SK-N-SH (cell line): Measurements from ENCODE around the gene SNF8.

Experiments used
- CTCF ChIP-seq: fragments of 200-600 bp; sonication (generic); IDR thresholded peaks from 2 replicates; pipeline ENCODE4 v1.6.1; 2017; ENCODE audit warnings: antibody characterized with exemption, mild to moderate bottlenecking, moderate library complexity
- EZH2phosphoT487 ChIP-seq: fragments of 200-600 bp; sonication (generic); IDR thresholded peaks from 2 replicates; pipeline ENCODE4 v1.6.1; 2017; ENCODE audit warnings: low read depth, mixed run types, mild to moderate bottlenecking, antibody characterized with exemption, moderate library complexity, borderline replicate concordance
- FOSL2 ChIP-seq: IDR thresholded peaks from 2 replicates; pipeline ENCODE4 v1.4.0; 2012; ENCODE audit warnings: low read depth, mild to moderate bottlenecking, moderate library complexity, borderline replicate concordance
- NFIC ChIP-seq: IDR thresholded peaks from 2 replicates; pipeline ENCODE4 v1.4.0; 2012; ENCODE audit warnings: borderline replicate concordance
- POLR2AphosphoS5 ChIP-seq: IDR thresholded peaks from 2 replicates; pipeline ENCODE4 v1.6.1; 2012; ENCODE audit warnings: low read depth, low read length

DNA sequence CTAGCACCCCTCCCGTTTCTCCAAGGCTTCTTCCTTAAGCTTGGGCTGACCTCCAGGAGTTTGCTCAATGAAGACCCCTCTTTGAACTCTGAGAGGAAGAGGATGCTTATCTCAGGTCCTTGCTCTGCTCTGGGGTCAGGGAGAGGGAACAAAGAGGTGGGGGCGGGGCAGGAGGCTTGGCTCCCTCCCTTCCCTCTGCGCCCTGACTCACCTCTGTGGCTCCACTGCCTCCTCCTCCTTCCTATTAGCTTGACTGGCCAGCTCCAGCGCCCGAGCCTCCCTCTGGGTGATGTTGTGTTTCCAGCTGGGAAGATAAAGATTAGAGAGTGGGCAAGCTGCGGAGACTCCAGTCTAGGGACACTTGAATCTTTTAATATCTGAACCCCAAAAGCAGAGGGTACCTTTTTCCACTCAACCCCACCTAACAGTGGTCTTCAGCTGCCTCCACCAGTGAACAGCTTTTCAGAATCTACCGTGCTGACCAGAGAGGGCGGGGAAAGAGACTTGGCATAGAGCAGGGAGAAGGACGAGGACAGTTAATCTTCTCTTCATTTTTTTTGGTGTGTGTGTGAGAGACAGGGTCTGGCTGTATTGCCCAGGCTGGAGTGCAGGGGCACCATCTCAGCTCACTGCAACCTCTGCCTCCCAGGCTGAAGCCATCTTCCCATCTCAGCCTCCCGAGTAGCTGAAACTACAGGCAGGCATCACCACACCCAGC lies 17.0 kb upstream of the SNF8 start:
- no peak for TF ChIP-seq CTCF
- peak; percentile 55; the same call in 1 of the 2 replicates for TF ChIP-seq NFIC
- TF ChIP-seq POLR2AphosphoS5: peak; percentile 63; the same call in 1 of the 2 replicates
- peak; percentile 75; the same call in 1 of the 2 replicates for TF ChIP-seq FOSL2
- no peak for TF ChIP-seq EZH2phosphoT487
